22Rv1 (cell line): Measurements from ENCODE around the gene EDEM1.

Experiments
- ZFX ChIP-seq: fragments of 450-650 bp; IDR thresholded peaks from 2 replicates; pipeline ENCODE4 v1.6.1; 2017; ENCODE audit warnings: antibody characterized with exemption, borderline replicate concordance
- TF ChIP-seq, protein P1 (sequence below): fragments of 450-650 bp; IDR thresholded peaks from 2 replicates; pipeline ENCODE4 v1.5.1; 2017; ENCODE audit warnings: mild to moderate bottlenecking

DNA sequence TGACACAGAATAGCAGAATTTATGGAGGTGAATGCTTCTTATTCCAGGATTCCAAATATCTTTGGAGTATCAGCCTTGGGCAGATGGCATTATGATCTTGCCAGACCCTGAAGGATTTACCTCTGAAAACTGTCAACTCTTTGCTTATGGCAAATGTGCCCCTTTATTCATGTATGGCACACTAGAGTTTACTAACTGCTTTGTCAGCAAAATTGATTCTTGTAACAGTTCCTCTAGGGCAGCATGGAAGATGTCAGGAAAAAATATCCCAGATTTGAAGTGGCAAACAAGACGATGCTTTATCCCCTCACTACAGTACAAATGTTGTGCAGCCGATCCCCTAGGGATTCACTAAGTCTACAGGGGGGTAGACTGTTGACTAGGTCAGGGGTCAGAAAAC lies 79.7 kb downstream of the EDEM1 start:
- TF ChIP-seq, protein P1, sequence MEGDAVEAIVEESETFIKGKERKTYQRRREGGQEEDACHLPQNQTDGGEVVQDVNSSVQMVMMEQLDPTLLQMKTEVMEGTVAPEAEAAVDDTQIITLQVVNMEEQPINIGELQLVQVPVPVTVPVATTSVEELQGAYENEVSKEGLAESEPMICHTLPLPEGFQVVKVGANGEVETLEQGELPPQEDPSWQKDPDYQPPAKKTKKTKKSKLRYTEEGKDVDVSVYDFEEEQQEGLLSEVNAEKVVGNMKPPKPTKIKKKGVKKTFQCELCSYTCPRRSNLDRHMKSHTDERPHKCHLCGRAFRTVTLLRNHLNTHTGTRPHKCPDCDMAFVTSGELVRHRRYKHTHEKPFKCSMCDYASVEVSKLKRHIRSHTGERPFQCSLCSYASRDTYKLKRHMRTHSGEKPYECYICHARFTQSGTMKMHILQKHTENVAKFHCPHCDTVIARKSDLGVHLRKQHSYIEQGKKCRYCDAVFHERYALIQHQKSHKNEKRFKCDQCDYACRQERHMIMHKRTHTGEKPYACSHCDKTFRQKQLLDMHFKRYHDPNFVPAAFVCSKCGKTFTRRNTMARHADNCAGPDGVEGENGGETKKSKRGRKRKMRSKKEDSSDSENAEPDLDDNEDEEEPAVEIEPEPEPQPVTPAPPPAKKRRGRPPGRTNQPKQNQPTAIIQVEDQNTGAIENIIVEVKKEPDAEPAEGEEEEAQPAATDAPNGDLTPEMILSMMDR = no peak
- TF ChIP-seq ZFX = no peak
